MM.1S (cell line): ENCODE results near the gene CARMIL1.

Experiments
- EZH2 ChIP-seq: fragments of 300-600 bp; sonication (generic); optimal IDR thresholded peaks from 2 replicates; pipeline ENCODE3; 2017; ENCODE audit warnings: low read depth, mild to moderate bottlenecking, antibody characterized with exemption, low read length, mixed read lengths
- EZH2phosphoT487 ChIP-seq: fragments of 300-600 bp; sonication (generic); IDR thresholded peaks from 2 replicates; pipeline ENCODE4 v1.6.1; 2018; ENCODE audit warnings: antibody characterized with exemption, low read length
- TF ChIP-seq, protein P1 (sequence below): fragments of 300-600 bp; sonication (generic); IDR thresholded peaks from 2 replicates; pipeline ENCODE4 v1.5.1; 2016; ENCODE audit warnings: antibody characterized with exemption, low read length, mixed read lengths

DNA sequence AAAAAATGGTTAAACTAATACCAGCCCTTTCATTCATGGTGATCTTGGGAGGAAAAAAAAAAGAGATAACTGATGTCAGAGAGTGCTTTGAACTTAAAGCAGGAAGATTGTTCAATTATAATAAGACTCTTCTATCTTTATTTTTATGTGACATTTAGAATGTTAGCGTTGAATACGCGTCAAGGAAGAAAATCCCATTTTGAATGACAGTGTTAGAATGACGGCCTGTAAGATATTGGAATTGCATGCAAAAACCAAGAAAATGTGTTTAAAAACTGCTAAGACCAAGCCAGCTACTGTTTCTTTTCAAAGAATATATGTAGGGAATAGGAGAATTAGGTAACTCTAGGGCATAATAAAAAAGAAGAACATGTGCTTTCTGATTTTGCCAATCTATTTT is 123.0 kb downstream of the CARMIL1 start:
- TF ChIP-seq, protein P1, sequence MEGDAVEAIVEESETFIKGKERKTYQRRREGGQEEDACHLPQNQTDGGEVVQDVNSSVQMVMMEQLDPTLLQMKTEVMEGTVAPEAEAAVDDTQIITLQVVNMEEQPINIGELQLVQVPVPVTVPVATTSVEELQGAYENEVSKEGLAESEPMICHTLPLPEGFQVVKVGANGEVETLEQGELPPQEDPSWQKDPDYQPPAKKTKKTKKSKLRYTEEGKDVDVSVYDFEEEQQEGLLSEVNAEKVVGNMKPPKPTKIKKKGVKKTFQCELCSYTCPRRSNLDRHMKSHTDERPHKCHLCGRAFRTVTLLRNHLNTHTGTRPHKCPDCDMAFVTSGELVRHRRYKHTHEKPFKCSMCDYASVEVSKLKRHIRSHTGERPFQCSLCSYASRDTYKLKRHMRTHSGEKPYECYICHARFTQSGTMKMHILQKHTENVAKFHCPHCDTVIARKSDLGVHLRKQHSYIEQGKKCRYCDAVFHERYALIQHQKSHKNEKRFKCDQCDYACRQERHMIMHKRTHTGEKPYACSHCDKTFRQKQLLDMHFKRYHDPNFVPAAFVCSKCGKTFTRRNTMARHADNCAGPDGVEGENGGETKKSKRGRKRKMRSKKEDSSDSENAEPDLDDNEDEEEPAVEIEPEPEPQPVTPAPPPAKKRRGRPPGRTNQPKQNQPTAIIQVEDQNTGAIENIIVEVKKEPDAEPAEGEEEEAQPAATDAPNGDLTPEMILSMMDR, result no peak
- TF ChIP-seq EZH2phosphoT487 (no peak), EZH2 (no peak)
